Middle frontal gyrus (tissue), 1 donor: ENCODE measurements around the gene CASP7.
A peak's percentile ranks its signal among the peaks of the same experiment; 100 is the strongest.

Source experiments
- DNase-seq: peaks from one replicate; pipeline ENCODE4 v3.0.0-alpha.2; 2015; ENCODE audit warnings: low spot score; ENCODE audit errors: extremely low spot score

Gene CASP7

DNA sequence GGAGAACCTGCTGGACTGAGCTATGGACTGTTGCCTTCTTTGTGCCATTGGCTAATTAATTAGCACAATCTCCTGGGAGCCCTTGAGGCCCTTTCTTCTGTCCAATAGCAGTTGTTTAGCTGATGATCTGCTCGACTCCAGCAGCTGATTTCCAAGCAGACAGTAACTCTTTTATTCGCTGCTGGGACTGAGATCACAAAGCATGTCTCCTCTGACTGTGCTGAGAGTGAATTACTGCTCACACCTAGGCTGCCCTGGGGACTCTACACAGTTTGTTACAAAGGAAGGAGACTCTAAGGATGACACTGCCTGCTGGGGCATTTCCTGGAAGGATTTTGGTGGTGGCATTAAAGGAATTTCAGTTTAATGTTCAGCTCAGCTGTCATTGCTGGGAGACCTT is 31.4 kb downstream of the CASP7 start:
- DNase-seq = no peak

DNA sequence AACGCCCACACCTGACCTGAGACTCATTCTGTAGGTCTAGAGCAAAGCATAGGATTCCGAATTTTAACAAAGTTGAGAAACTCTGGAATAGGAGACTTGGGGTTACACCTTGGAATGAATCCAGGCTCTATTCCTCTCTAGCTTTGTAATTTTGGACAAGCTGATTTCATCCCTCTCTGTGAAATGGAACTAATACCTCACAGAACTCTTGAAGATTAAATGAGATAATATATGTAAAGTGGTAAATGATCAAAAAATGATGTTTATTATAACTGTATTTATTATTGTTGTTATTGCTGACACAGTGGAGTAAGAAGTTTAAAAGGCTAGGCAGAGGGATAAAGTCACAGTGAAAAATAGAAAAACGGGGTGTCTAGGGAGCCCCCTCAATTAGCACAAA is 32.3 kb downstream of the CASP7 start:
- DNase-seq = no peak

DNA sequence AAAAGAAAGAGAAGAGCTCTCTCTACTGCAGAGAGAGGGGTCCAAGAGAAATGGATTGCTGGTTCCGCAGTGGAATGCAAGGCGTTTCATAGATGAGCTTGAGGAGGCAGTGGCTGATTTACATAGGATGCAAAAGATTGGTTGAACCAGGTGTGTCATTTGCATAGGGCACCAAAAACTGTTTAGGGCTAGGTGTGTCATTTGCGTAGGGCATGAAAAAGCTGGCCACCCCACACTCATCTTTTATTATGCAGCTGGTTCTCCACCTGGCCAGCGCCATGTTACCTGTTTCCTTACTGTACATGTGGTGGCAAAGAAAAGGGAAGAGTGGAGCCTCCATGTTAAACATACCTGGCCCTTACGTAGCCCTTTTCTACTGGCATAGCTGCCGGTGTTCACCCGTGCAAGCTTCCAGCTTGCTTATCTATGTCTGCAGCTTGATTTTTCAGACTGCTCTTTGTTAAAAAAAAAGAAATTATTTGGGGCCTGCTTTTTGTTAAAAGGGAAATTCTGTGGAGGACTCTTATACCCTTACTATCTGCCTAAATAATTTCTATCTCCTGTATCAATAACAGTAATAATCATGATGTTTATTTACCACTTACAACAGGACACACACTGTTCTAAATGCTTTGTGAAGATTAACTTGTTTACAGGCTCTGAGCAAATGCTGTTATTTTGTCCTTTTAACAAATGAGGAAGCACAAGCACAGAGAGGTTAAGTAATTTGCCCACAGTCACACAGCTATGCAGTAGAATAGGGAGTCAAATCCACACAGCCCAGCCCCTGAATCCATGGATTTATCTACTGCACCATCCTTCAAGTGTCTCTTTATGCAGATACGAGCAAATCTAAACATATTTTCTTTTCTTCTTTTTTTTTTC is 33.3 kb downstream of the CASP7 start:
- no peak for DNase-seq

DNA sequence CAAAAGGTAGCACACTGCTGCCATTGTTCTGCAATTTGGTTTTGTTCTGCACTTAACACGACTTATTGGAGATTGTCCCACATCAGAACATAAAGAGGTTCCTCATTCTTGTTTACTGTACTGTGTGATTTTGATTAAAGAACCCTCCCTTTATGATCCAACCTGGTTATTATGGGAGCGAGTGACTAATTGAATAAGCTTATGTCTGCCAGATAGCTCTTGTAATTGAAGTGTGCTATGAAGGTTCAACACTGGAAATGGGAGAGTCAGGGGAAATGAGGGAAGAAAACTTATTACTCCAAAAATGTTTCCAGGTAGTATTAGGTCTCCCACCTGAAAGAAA is 33.9 kb downstream of the CASP7 start:
- DNase-seq = no peak

DNA sequence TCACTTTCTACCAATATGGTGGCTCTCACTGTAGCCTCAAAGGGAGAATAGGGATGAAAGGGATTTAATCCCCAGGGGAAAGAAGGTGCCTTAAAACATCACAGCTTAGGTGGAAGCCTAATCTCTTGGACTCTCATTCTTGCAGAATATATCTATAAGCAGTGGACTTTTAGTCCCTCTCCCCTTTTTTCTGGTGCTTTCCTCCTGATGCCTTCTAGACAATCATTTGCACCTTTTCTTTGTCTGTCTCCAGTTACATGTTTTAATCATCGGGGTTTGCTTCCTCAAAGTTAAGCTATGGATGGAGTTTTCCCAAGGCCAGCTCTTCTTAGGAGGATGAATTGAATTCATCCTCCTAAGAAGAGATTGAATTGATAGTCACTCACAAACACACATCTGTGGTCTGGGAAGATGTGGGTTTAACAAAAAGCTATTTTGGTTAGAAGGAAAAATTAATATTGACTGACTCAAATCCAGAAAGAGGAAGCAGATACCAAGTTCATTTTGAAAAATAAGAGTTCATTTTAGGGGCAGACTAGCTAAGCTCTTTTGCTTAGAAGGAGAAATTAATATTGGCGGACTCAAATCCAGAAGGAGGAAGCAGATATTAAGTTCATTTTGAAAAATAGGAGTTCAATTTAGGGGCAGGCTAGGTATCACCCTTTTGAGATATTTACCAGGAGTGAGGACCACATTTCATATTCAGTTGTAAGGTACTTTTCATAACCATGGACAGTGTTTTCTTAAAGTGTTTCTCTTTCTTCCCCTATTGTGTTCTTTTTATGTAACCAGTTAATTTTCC is 36.6 kb downstream of the CASP7 start:
- DNase-seq = no peak

DNA sequence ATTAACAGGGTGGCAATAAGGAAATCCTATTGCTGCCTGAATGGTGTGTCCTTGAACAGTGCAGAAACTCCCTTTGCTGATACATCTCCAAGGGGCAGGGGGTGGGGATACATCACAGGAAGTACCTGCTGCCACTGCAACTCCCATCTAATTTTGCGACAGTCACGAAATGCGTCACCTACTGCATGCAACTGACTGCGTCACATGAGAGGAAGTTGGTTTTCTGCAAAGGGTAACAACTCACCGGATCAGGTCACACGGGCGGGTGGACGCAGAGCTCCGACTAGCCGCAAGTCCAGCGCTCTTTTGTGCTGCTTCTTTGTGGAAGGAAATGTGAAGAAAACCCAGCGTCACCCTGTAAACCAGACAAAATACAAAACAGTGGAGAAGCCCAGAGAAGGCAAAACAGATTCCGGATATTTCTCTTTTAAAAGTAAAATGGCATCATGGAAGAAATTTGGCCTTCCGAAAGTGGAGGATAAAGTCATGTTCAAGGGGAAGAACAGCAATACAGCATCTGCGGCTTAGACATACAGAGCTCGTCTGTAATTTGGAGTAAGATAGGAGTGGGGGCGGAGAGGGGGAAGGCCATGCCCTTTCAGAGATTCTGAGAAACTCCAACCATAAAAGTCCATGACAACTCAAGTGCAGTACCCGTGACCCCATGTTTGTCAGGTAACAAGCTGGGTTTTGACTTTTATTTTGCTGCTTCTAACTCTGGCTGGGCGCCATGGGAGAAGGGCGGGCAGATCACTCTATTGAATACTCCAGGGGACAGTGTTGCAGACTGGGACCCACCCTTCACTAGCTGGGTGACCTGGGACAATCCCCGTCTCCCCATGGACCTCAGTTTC is 39.5 kb downstream of the CASP7 start:
- no peak for DNase-seq

DNA sequence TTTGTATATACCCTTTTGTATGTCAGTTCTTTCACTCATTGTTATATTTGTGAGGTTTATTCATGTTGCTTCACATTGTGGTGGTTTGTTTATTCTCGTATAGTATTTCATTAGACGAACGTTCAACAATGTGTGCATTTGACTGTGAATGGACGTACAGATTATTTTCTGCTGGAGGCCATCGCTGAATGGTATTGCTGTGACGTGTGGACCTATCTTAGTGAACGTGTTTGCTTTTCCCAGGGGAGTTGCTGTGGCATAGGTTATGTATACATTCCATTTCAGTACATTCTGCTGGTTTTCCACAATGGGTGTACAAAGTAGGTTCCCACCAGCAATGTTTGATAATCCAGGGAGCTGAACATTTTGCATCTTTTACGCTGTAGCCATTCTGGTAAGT is 40.7 kb downstream of the CASP7 start:
- no peak for DNase-seq

DNA sequence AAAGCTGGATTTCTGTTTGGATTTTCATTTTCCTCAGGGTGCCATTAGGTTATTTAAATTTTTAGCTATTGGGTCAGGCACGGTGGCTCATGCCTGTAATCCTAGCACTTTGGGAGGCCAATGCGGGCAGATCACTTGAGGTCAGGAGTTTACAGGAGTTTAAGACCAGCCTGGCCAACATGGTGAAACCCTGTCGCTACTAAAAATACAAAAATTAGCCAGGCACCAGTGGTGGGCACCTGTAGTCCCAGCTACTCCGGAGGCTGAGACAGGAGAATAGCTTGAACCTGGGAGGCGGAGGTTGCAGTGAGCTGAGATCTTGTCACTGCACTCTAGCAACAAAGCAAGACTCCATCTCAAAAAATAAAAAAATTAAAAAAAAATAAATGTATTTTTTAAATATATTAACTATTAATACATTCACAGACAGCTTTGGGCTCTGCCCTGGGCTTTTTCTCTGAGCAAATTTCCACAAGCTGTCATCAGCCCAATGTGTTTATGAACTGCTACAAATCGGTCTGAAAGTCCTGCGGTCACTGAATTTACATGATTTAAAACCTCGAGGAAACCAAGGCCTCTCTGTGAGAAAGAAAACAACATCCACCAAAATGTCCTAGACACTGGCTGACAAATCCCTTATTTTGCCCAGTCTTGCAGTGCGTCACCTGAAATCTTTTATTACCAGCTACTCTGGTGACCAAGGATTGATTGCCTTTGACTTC is 52.6 kb downstream of the CASP7 start:
- no peak for DNase-seq

DNA sequence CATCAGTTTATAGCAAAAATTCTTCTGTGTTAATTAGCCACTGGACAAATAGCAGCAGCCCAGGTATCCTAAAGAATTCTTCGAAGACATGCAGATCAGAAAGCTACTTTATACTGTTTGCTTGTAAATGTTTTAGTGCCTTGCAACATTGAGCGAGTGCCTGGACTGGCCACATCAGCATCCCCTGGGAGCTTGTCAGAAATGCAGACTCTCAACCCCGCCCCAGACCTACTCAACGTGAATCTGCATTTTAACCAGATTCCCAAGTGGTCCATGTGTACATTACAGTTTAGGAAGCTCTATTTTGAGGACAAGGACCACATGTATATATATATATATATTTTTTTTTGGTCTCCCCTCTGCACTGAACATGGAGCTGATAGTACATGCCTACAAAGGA is 53.3 kb downstream of the CASP7 start:
- no peak for DNase-seq

DNA sequence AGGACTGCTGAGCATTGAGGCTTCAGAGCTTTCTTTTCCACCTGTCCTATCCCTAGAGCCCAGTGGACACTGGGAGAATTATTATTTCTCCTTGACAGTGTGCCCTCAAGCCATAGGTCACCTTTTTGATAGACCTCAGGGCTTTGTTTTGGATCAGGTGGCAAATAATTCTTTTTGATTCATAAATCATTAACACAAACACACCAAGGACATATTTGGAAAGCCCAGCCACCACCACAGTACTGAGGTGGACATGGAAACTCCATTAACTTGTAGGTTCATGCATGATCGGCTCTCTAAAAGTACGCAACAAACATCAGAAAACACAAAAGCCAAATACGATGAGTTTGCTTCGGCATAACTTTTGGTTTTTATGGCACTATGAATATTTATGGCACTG is 53.9 kb downstream of the CASP7 start:
- no peak for DNase-seq

DNA sequence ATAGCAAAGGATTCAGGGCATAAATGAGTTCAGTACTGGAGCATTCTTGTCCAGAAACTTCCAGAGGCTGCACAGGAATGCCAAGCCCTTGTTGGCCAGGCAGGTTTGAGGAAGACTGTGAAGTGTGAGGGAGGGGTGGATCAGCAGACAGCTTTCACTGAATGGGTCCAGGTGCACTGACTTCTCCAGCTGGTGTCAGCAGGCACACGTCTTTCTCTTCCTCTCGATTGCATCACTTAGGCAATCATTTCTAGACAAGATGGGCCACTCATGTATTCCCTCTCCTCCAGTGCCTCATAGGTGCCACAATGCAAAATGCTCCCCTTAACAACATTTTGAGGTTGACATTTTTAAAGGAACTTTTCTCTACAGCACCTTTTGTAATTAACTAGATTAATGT is 56.2 kb downstream of the CASP7 start:
- no peak for DNase-seq

DNA sequence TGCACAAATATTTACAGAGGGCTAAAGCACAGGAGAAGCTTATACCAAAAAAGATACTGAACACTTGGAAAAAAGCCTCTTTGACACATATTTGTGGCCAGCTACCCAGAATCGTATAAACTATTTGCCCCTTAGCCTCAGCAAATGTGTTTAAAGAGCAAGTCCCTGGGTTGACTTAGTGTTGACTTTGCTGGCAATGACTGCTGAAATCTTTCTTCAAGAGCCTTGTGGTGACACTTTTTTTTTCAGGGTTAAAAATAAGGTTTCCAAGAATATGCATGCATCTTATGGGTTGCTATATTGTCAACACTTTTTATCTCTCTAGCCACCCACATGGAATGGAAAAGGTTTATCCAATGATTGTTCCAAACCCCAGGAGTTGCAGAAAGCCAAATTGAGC is 56.9 kb downstream of the CASP7 start:
- DNase-seq = peak; percentile 40

DNA sequence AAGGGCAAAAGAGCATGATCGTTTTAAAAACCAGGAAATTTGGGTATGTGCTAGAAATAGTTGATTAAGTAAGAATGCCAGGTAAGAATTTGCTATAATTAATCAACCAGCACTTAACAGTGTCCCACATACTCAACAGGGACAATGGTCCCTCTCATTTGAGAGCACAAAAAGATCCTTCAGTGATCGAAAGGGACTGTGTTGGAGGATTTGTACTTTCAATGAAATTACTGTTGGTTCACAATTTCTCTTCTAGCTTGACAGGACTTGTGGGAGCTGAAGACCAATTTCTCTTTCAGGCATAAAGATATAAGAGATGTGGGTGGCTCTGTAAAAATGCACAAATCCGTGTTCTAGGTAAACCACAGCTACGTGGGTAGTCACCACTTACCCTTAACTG is 59.3 kb downstream of the CASP7 start:
- DNase-seq = no peak

DNA sequence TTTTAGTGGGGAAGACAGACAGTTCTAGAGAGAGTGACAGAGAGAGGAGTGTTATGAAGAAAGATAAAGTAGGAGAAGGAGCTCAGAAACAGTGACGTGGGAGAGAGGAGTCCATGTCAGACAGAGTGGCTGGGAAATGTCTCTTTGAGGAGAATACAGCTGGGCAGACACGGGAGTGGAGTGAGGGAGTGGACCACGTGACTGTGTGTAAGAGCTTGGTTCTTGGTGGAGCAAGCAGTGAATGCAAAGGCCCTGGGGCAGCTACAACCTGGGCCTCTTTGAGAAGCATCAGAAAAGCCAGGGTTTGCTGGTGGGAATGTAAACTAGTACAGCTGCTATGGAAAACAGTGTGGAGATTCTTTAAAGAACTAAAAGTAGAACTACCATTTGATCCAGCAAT is 59.9 kb downstream of the CASP7 start:
- no peak for DNase-seq

DNA sequence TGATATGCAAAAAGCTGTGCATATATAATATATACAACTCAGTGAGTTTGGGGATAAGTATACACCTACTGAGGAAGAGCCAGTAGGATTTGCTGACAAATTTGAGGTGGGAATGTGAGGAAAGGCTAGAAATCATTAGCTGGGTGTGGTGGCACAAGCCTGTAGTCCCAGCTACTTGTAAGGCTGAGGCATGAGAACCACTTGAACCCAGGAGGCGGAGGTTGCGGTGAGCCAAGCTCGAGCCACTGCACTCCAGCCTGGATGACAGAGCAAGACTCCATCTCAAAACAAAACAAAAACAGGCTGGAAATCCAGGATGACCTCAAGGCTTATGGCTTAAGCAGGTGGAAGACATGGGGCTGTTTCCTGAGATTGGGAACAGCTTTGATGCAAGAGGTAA is 61.1 kb downstream of the CASP7 start:
- DNase-seq = no peak

DNA sequence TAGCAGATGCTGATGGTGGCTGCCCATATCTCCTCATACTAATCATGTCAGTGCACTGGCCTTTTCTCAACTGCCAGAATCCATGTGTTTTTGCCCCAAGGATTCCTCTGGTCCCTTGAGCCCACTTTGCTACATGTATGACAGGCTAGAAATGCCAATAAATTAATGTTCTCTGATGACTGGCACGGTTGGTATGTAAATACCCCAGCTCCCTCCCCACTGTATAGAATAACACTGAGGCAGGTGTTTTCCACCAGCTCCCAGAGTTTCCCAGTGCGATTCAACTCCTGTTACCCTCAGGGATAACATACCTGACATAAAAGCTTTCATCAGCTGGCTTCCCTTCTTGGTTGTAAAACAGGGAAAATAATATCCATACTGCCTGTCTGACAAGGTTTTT is 62.8 kb downstream of the CASP7 start:
- DNase-seq = no peak

DNA sequence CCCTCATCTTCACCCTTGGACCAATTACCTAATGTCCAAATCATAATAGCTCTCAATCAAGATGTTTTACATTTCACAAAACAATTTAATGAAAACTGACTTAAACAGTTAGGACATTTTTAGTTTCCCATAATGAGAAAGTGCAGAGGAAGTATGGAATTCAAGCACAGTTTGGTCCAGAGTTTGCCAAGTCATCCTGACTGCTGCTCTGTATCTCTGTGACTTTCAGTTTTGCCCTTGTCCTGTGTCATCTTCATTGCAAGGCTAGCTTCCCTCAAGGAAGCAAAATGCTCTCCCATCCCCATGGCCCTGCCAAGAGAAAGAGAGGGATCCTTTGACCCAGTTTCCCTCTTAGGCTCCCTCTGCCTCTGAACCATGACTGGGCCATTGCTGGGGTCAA is 63.9 kb downstream of the CASP7 start:
- DNase-seq = no peak

DNA sequence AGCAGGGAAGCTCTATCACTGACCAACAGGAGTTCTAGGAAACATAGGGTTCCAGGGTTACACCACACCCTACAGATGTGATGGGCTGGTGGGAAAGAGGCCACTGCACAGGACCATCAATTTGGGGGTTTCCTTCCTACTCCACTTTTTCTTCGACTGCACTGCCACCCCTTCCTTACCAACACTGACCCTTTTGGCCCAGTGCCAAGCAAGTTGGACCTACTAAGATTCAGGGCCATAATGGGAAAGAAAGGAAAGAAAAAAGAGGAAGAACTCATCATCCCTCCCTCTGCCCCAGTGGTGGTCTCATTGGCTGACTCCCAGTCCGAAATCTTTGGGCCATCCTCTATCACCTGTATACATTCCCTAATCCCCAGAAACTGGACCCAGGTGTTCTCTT is 65.7 kb downstream of the CASP7 start:
- DNase-seq = no peak

DNA sequence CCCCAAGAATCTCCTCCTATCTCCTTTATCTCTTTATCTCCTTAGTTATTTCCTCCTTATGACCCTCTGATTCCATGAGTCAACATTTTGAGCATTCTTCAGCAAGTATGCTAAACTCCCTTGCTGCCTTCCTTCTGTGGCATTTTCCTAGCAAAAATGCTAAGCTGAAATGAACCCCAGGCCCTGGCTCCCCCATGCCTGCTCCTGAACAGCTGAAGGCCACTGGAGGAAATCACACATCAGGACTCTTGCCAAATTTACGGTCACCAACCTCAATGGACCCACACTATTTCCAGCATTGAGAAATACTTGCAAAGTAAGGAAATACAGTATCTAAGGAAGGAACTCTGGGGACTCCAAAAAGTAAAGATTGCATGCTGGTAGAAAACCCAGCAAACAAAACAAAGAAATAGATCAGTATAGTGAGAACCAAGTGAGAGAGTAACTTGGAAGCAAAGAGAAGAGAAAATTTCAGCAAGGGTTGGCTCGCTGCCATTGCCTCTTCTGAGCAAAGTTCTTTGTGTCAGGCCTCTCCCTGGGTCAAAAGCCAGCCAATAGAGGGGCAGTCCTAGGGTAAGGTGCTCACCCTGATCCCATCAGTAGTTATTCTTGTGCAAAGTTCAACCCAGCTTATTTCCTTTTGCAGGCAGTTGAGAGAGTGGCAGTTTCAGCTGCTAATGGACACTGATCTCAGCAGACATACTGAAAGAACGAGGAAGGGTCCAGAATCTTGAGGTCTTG is 66.7 kb downstream of the CASP7 start:
- no peak for DNase-seq

DNA sequence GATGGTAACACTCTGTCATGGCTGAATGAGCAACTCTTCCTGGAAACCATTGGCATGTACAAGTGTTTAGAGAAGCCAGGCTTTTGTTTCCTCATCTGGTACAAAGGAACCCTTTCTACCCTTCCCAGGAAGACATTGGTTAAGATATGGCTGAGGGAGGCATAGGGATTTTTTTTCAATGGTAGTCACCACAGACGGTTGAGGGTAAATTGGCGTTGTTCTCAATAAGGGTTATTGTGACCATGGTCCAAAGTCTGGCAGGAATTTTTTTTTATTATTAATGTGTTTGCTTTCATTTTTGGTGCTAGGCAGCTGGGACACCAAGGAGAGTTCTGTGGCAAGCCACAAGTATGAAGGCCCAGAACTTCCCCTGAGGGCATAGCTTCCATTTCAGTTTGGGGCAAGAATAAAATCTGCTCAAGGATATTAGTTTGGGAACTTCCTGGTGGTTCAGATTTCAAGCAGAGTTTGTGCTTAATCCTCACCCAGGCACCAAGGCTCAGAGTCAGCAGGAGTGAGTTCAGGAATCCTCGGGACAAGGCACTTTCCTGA is 71.5 kb downstream of the CASP7 start, which contains the start of gene PLEKHS1:
PLEKHS1 (plus strand) TSS at position 502 of the 552 bp plus-strand sequence. CDS start 3,596 bp downstream, outside the sequence.
- DNase-seq = no peak
